ENCODE results near the gene GALNT16. TPM values are rescaled to one million over a fixed set of nuclear protein-coding genes. Genes with fewer than 3 reads are reported as not detected.
"Not testable (repeated sequence)": the region's sequence is repeated elsewhere in the genome, so short reads cannot be mapped to it uniquely, and the experiment has no call there.

Gene GALNT16
- total RNA-seq, 1 donor from 2014 or later, result 6.2 TPM

GRCh38 chr14:69289811-69290520 is 30.0 kb downstream of the GALNT16 start:
- FAIRE-seq, result no peak
- Histone ChIP-seq H4K20me1 (ENCODE audit: insufficient read depth, low read length) (no peaks in the 10 kb centered on the region), H3K79me2 (ENCODE audit: insufficient read depth, low read length) (no peaks in the 10 kb centered on the region), H3K4me1 (ENCODE audit: insufficient read depth, low read length) (peaks cover 6% of the 10 kb centered on the region), H3K36me3 (ENCODE audit: insufficient read depth, low read length) (no peaks in the 10 kb centered on the region), H3K9ac (ENCODE audit: low read length) (no peak overlapping the region), H3K4me2 (ENCODE audit: low read length) (no peak overlapping the region), H2AFZ (ENCODE audit: low read depth, low read length) (no peak overlapping the region), H3K9me3 (ENCODE audit: insufficient read depth, low read depth, low read length) (no peaks in the 10 kb centered on the region), H3K27me3 (ENCODE audit: insufficient read depth, low read length) (peaks cover 2% of the 10 kb centered on the region), H3K4me3 (ENCODE audit: insufficient read depth, low read depth, low read length) (no peak overlapping the region), H3K27ac (ENCODE audit: low read depth, low read length) (no peak overlapping the region)
- Mint-ChIP-seq H3K27me3 (ENCODE audit: low read depth, unreplicated experiment) (peaks cover 18% of the 10 kb centered on the region), H3K9me3 (ENCODE audit: unreplicated experiment) (no peaks in the 10 kb centered on the region), H3K4me1 (ENCODE audit: low read depth, unreplicated experiment) (peaks cover 6% of the 10 kb centered on the region), H3K36me3 (ENCODE audit: low read depth, unreplicated experiment) (no peaks in the 10 kb centered on the region), H3K27ac (ENCODE audit: unreplicated experiment) (no peak overlapping the region), H3K4me3 (ENCODE audit: unreplicated experiment) (no peak overlapping the region)
- no peak for DNase-seq (ENCODE audit: low read depth)
- TF ChIP-seq CTCF (IDR thresholded peaks at IDR 0.05; ENCODE audit: insufficient read depth, low read depth, low read length), result no peak
- TF ChIP-seq EZH2 (IDR thresholded peaks at IDR 0.05; ENCODE audit: insufficient read depth, low read length), result no peak

GRCh38 chr14:69290881-69291280 is 30.9 kb downstream of the GALNT16 start:
- peaks cover 16% of the 10 kb centered on the region for H3K27me3 Mint-ChIP-seq (ENCODE audit: low read depth, unreplicated experiment)
- H3K4me1 Mint-ChIP-seq (ENCODE audit: low read depth, unreplicated experiment); H4K20me1 ChIP-seq (ENCODE audit: insufficient read depth, low read length); H3K4me2 ChIP-seq (ENCODE audit: low read length); H2AFZ ChIP-seq (ENCODE audit: low read depth, low read length); H3K27ac Mint-ChIP-seq (ENCODE audit: unreplicated experiment); H3K9me3 Mint-ChIP-seq (ENCODE audit: unreplicated experiment); H3K27ac ChIP-seq (ENCODE audit: low read depth, low read length); H3K4me1 ChIP-seq (ENCODE audit: insufficient read depth, low read length); H3K79me2 ChIP-seq (ENCODE audit: insufficient read depth, low read length); H3K9me3 ChIP-seq (ENCODE audit: insufficient read depth, low read depth, low read length); DNase-seq (ENCODE audit: low read depth); FAIRE-seq; H3K36me3 Mint-ChIP-seq (ENCODE audit: low read depth, unreplicated experiment); H3K4me3 Mint-ChIP-seq (ENCODE audit: unreplicated experiment); H3K9ac ChIP-seq (ENCODE audit: low read length); H3K27me3 ChIP-seq (ENCODE audit: insufficient read depth, low read length); H3K36me3 ChIP-seq (ENCODE audit: insufficient read depth, low read length); H3K4me3 ChIP-seq (ENCODE audit: insufficient read depth, low read depth, low read length): not testable (repeated sequence)

- TF ChIP-seq CTCF (IDR thresholded peaks at IDR 0.05; ENCODE audit: insufficient read depth, low read depth, low read length) (no peak), EZH2 (IDR thresholded peaks at IDR 0.05; ENCODE audit: insufficient read depth, low read length) (no peak)
- Mint-ChIP-seq H3K4me3 (ENCODE audit: unreplicated experiment) (no peak overlapping the region), H3K4me1 (ENCODE audit: low read depth, unreplicated experiment) (peaks cover 6% of the 10 kb centered on the region), H3K27ac (ENCODE audit: unreplicated experiment) (no peak overlapping the region), H3K36me3 (ENCODE audit: low read depth, unreplicated experiment) (no peaks in the 10 kb centered on the region), H3K9me3 (ENCODE audit: unreplicated experiment) (no peaks in the 10 kb centered on the region), H3K27me3 (ENCODE audit: low read depth, unreplicated experiment) (peaks cover 16% of the 10 kb centered on the region)
- H3K9me3 ChIP-seq (ENCODE audit: insufficient read depth, low read depth, low read length), result no peaks in the 10 kb centered on the region
- H2AFZ ChIP-seq (ENCODE audit: low read depth, low read length), result no peak overlapping the region
- no peaks in the 10 kb centered on the region for H4K20me1 ChIP-seq (ENCODE audit: insufficient read depth, low read length)
- H3K9ac ChIP-seq (ENCODE audit: low read length), result no peak overlapping the region
- no peaks in the 10 kb centered on the region for H3K79me2 ChIP-seq (ENCODE audit: insufficient read depth, low read length)
- no peaks in the 10 kb centered on the region for H3K36me3 ChIP-seq (ENCODE audit: insufficient read depth, low read length)
- H3K27ac ChIP-seq (ENCODE audit: low read depth, low read length), result no peak overlapping the region
- no peak overlapping the region for H3K4me2 ChIP-seq (ENCODE audit: low read length)
- DNase-seq (ENCODE audit: low read depth) (no peak), FAIRE-seq (no peak)
- peaks cover 6% of the 10 kb centered on the region for H3K4me1 ChIP-seq (ENCODE audit: insufficient read depth, low read length)
- H3K4me3 ChIP-seq (ENCODE audit: insufficient read depth, low read depth, low read length), result no peak overlapping the region
- peaks cover 2% of the 10 kb centered on the region for H3K27me3 ChIP-seq (ENCODE audit: insufficient read depth, low read length)
Measured at GRCh38 chr14:69291396-69291795, 31.4 kb downstream of the GALNT16 start.

Data from astrocyte (in vitro differentiated cells and primary cell).